Kidney epithelial cell (primary cell): ENCODE data around the gene RARRES1. TPM values are rescaled to one million over a fixed set of nuclear protein-coding genes. Genes with fewer than 3 reads are reported as not detected.

Experiments used
- DNase-seq: peaks from one replicate; pipeline ENCODE4 v3.0.0-alpha.2; 2010; ENCODE audit warnings: low read depth
- H3K27me3 ChIP-seq: 2 replicates; pipeline ENCODE4 v1.6.0; 2011; ENCODE audit warnings: low read length; ENCODE audit not compliant: control insufficient read depth, insufficient read depth
- H3K36me3 ChIP-seq: 2 replicates; pipeline ENCODE4 v1.5.1; 2011; ENCODE audit warnings: low read length; ENCODE audit not compliant: control insufficient read depth, insufficient read depth
- H3K4me3 ChIP-seq: 2 replicates; pipeline ENCODE4 v1.5.1; 2011; ENCODE audit warnings: low read depth, mild to moderate bottlenecking, control low read depth, low read length
- CTCF ChIP-seq: IDR thresholded peaks from 2 replicates; pipeline ENCODE4 v1.5.1; 2011; ENCODE audit warnings: mild to moderate bottlenecking, moderate library complexity, low read length, control low read depth, inconsistent platforms; ENCODE audit not compliant: insufficient read depth, poor library complexity, severe bottlenecking
- total RNA-seq: library from RNA; depleted of rRNA; stranded (reverse); fragments of >200 nt; gene quantifications from 2 replicates; pipeline ENCODE4 v1.2.3, GENCODE V29; 2015

The RARRES1 gene
- total RNA-seq, 1 donor from 2014 or later = 5.3 TPM

GRCh38 chr3:158728061-158728377 lies 4.2 kb downstream of the RARRES1 start:
- Histone ChIP-seq H3K27me3 (no peaks in the 10 kb centered on the region), H3K4me3 (no peak overlapping the region), H3K36me3 (no peaks in the 10 kb centered on the region)
- DNase-seq = no peak
- no peak for TF ChIP-seq CTCF

- no peak overlapping the region for H3K4me3 ChIP-seq
- TF ChIP-seq CTCF = peak; percentile 71
These were observed 4.8 kb downstream of the RARRES1 start for GRCh38 chr3:158727206-158728060.

GRCh38 chr3:158725348-158726011 lies 6.8 kb downstream of the RARRES1 start:
- DNase-seq = peak; percentile 87
- H3K36me3 ChIP-seq = no peaks in the 10 kb centered on the region

More at GRCh38 chr3:158727206-158728060, 4.8 kb downstream of the RARRES1 start:
- H3K36me3 ChIP-seq = no peaks in the 10 kb centered on the region
- no peak for DNase-seq
- H3K27me3 ChIP-seq = no peaks in the 10 kb centered on the region

GRCh38 chr3:158723991-158724390 lies 8.3 kb downstream of the RARRES1 start:
- Histone ChIP-seq H3K4me3 (no peak overlapping the region), H3K27me3 (no peaks in the 10 kb centered on the region), H3K36me3 (no peaks in the 10 kb centered on the region)
- TF ChIP-seq CTCF = no peak
- DNase-seq = no peak

More at GRCh38 chr3:158725348-158726011, 6.8 kb downstream of the RARRES1 start:
- no peak for TF ChIP-seq CTCF
- Histone ChIP-seq H3K4me3 (no peak overlapping the region), H3K27me3 (no peaks in the 10 kb centered on the region)

GRCh38 chr3:158722108-158722507 lies 10.1 kb downstream of the RARRES1 start:
- Histone ChIP-seq H3K27me3 (no peaks in the 10 kb centered on the region), H3K36me3 (no peaks in the 10 kb centered on the region), H3K4me3 (no peak overlapping the region)
- DNase-seq = no peak
- no peak for TF ChIP-seq CTCF
